Measurements from ENCODE around the gene SEMA3E.

The SEMA3E gene

GRCh38 chr7:83617858-83618257 is 31.1 kb downstream of the SEMA3E start:
- TF ChIP-seq FOXP2 (optimal IDR thresholded peaks at IDR 0.05; ENCODE audit: control extremely low read depth, extremely low read length, insufficient read depth) (no peak), EZH2 (IDR thresholded peaks at IDR 0.05) (no peak), POLR2AphosphoS5 (IDR thresholded peaks at IDR 0.05; ENCODE audit: borderline replicate concordance, low read depth, low read length) (no peak)
- no peaks in the 10 kb centered on the region for H3K36me3 ChIP-seq (ENCODE audit: insufficient read depth, low read length)

DNA sequence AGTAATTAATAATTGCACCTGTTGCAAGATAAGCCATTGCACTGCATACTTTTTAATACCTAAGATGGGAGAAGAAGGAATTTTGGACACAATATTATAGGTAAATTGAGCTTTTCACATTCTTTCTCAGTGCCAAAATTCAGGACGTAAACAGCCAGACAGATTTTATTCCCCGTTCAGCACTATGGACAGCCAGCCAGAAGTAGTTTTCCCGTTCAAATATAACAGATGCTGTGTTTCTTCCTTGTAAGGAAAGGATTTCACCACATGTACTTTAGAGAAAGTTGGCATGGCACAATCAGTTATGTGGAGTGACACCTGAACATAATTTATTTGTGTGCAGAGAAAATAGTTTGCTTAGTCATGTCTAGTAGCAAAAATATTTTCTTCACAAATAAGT is 34.8 kb downstream of the SEMA3E start:
- no peak overlapping the region for H3K4me3 ChIP-seq
- TF ChIP-seq POLR2AphosphoS5 (IDR thresholded peaks at IDR 0.05; ENCODE audit: borderline replicate concordance, low read depth, low read length) (no peak), FOXP2 (optimal IDR thresholded peaks at IDR 0.05; ENCODE audit: control extremely low read depth, extremely low read length, insufficient read depth) (no peak), EZH2 (IDR thresholded peaks at IDR 0.05) (no peak)
- no peak for DNase-seq (ENCODE audit: low read depth, low spot score)
- H3K27ac ChIP-seq = no peak overlapping the region
- H3K36me3 ChIP-seq (ENCODE audit: insufficient read depth, low read length) = no peaks in the 10 kb centered on the region
- H3K9ac ChIP-seq (ENCODE audit: insufficient read length) = no peak overlapping the region
- H3K9me3 ChIP-seq (ENCODE audit: low read depth, low read length) = no peaks in the 10 kb centered on the region

More at GRCh38 chr7:83617858-83618257, 31.1 kb downstream of the SEMA3E start:
- no peaks in the 10 kb centered on the region for H3K9me3 ChIP-seq (ENCODE audit: low read depth, low read length)
- H3K4me3 ChIP-seq = no peak overlapping the region
- DNase-seq (ENCODE audit: low read depth, low spot score) = no peak
- H3K27ac ChIP-seq = no peak overlapping the region
- H3K9ac ChIP-seq (ENCODE audit: insufficient read length) = no peak overlapping the region

- TF ChIP-seq EZH2 (IDR thresholded peaks at IDR 0.05) (no peak), POLR2AphosphoS5 (IDR thresholded peaks at IDR 0.05; ENCODE audit: borderline replicate concordance, low read depth, low read length) (no peak), FOXP2 (optimal IDR thresholded peaks at IDR 0.05; ENCODE audit: control extremely low read depth, extremely low read length, insufficient read depth) (no peak)
- no peak for DNase-seq (ENCODE audit: low read depth, low spot score)
- Histone ChIP-seq H3K9ac (ENCODE audit: insufficient read length) (no peak overlapping the region), H3K9me3 (ENCODE audit: low read depth, low read length) (no peaks in the 10 kb centered on the region), H3K36me3 (ENCODE audit: insufficient read depth, low read length) (no peaks in the 10 kb centered on the region), H3K4me3 (no peak overlapping the region), H3K27ac (no peak overlapping the region)
Observed at GRCh38 chr7:83613232-83613631, 35.7 kb downstream of the SEMA3E start.

GRCh38 chr7:83611776-83612175 is 37.2 kb downstream of the SEMA3E start:
- Histone ChIP-seq H3K4me3 (no peak overlapping the region), H3K27ac (no peak overlapping the region), H3K9ac (ENCODE audit: insufficient read length) (no peak overlapping the region), H3K36me3 (ENCODE audit: insufficient read depth, low read length) (no peaks in the 10 kb centered on the region), H3K9me3 (ENCODE audit: low read depth, low read length) (no peaks in the 10 kb centered on the region)
- DNase-seq (ENCODE audit: low read depth, low spot score) = no peak
- no peak for TF ChIP-seq POLR2AphosphoS5 (IDR thresholded peaks at IDR 0.05; ENCODE audit: borderline replicate concordance, low read depth, low read length)
- no peak for TF ChIP-seq FOXP2 (optimal IDR thresholded peaks at IDR 0.05; ENCODE audit: control extremely low read depth, extremely low read length, insufficient read depth)
- TF ChIP-seq EZH2 (IDR thresholded peaks at IDR 0.05) = no peak

- TF ChIP-seq EZH2 (IDR thresholded peaks at IDR 0.05) (no peak), FOXP2 (optimal IDR thresholded peaks at IDR 0.05; ENCODE audit: control extremely low read depth, extremely low read length, insufficient read depth) (no peak), POLR2AphosphoS5 (IDR thresholded peaks at IDR 0.05; ENCODE audit: borderline replicate concordance, low read depth, low read length) (no peak)
- H3K36me3 ChIP-seq (ENCODE audit: insufficient read depth, low read length) = no peaks in the 10 kb centered on the region
- H3K4me3 ChIP-seq = no peak overlapping the region
- no peaks in the 10 kb centered on the region for H3K9me3 ChIP-seq (ENCODE audit: low read depth, low read length)
- no peak overlapping the region for H3K27ac ChIP-seq
- no peak overlapping the region for H3K9ac ChIP-seq (ENCODE audit: insufficient read length)
- DNase-seq (ENCODE audit: low read depth, low spot score) = no peak
Observed at GRCh38 chr7:83610649-83611304, 38.2 kb downstream of the SEMA3E start.

DNA sequence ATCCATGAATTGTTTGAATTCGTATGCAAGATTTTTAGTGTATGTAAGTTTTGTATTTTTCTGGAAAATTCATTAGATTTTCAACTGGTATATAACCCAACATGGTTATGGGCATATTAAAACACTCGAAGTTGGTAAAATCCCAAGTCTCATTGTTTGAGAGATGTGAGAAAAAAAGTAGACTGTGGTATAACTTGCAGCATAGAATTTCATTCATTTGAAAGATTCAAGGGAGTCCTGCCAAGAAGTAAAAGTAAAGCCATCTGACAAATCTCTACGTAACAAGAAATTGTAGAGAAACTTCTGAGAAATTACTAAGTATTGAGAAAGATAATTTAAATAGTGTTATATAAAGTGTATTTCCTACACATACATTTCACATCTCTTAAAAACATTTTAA is 40.2 kb downstream of the SEMA3E start:
- no peak overlapping the region for H3K4me3 ChIP-seq
- H3K27ac ChIP-seq = 0 out of 2 replicates have a peak overlapping the region, but pooled peaks have one; percentile 2
- DNase-seq (ENCODE audit: low read depth, low spot score) = no peak
- H3K9ac ChIP-seq (ENCODE audit: insufficient read length) = no peak overlapping the region
- H3K36me3 ChIP-seq (ENCODE audit: insufficient read depth, low read length) = no peaks in the 10 kb centered on the region
- no peak for TF ChIP-seq EZH2 (IDR thresholded peaks at IDR 0.05)
- no peaks in the 10 kb centered on the region for H3K9me3 ChIP-seq (ENCODE audit: low read depth, low read length)

- no peaks in the 10 kb centered on the region for H3K36me3 ChIP-seq (ENCODE audit: insufficient read depth, low read length)
- DNase-seq (ENCODE audit: low read depth, low spot score) = no peak
- no peak overlapping the region for H3K4me3 ChIP-seq
- TF ChIP-seq EZH2 (IDR thresholded peaks at IDR 0.05) (no peak), POLR2AphosphoS5 (IDR thresholded peaks at IDR 0.05; ENCODE audit: borderline replicate concordance, low read depth, low read length) (no peak), FOXP2 (optimal IDR thresholded peaks at IDR 0.05; ENCODE audit: control extremely low read depth, extremely low read length, insufficient read depth) (no peak)
- H3K9ac ChIP-seq (ENCODE audit: insufficient read length) = no peak overlapping the region
- no peak overlapping the region for H3K27ac ChIP-seq
- H3K9me3 ChIP-seq (ENCODE audit: low read depth, low read length) = no peaks in the 10 kb centered on the region
Observed at GRCh38 chr7:83603649-83604048, 45.3 kb downstream of the SEMA3E start.

GRCh38 chr7:83599131-83599530 is 49.8 kb downstream of the SEMA3E start:
- TF ChIP-seq EZH2 (IDR thresholded peaks at IDR 0.05) = no peak
- no peak for TF ChIP-seq POLR2AphosphoS5 (IDR thresholded peaks at IDR 0.05; ENCODE audit: borderline replicate concordance, low read depth, low read length)
- no peak for TF ChIP-seq FOXP2 (optimal IDR thresholded peaks at IDR 0.05; ENCODE audit: control extremely low read depth, extremely low read length, insufficient read depth)
- Histone ChIP-seq H3K9ac (ENCODE audit: insufficient read length) (no peak overlapping the region), H3K36me3 (ENCODE audit: insufficient read depth, low read length) (no peaks in the 10 kb centered on the region), H3K9me3 (ENCODE audit: low read depth, low read length) (no peaks in the 10 kb centered on the region), H3K4me3 (no peak overlapping the region), H3K27ac (no peak overlapping the region)
- DNase-seq (ENCODE audit: low read depth, low spot score) = no peak

DNA sequence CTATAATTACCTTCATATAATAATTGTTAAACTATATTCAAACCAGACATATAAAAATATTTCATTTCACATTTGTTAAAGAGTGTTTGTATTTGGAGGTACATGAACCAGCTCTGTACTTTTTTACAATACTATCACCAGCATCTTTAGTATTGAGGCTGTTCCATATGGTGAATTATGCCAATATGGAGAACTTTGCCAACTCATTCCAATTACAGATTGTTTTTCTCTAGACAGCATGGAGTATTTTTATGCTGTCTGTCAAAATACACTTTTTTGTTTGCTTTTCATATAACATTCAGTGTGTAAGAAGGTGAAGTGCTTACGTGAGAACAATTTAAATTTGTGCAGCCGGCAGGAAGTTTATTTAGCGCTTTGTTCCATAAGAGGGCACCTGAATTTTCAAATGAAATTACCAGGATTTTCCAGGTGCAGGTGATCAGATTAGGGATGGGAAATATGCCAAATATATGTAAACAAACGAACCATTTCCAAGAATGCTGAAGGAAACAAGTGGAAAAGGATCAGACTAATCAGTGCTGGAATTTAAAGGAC is 54.9 kb downstream of the SEMA3E start:
- Histone ChIP-seq H3K36me3 (ENCODE audit: insufficient read depth, low read length) (no peaks in the 10 kb centered on the region), H3K4me3 (no peak overlapping the region), H3K9ac (ENCODE audit: insufficient read length) (no peak overlapping the region), H3K9me3 (ENCODE audit: low read depth, low read length) (no peaks in the 10 kb centered on the region), H3K27ac (no peak overlapping the region)
- no peak for DNase-seq (ENCODE audit: low read depth, low spot score)
- TF ChIP-seq POLR2AphosphoS5 (IDR thresholded peaks at IDR 0.05; ENCODE audit: borderline replicate concordance, low read depth, low read length) (no peak), FOXP2 (optimal IDR thresholded peaks at IDR 0.05; ENCODE audit: control extremely low read depth, extremely low read length, insufficient read depth) (no peak), EZH2 (IDR thresholded peaks at IDR 0.05) (no peak)
